ENCODE measurements around the gene ERBB4.

The ERBB4 gene

GRCh38 chr2:211367711-211368110, 1170.9 kb downstream of the ERBB4 start:
- no peak for DNase-seq

- no peak for DNase-seq
Observed at GRCh38 chr2:211367293-211367692, 1171.3 kb downstream of the ERBB4 start.

GRCh38 chr2:211364911-211365310, 1173.7 kb downstream of the ERBB4 start:
- DNase-seq, result no peak

- no peak for DNase-seq
Observed at GRCh38 chr2:211361383-211361782, 1177.2 kb downstream of the ERBB4 start.

GRCh38 chr2:211359347-211359746, 1179.3 kb downstream of the ERBB4 start:
- DNase-seq, result no peak

- no peak for DNase-seq
Observed at GRCh38 chr2:211358504-211358903, 1180.1 kb downstream of the ERBB4 start.

GRCh38 chr2:211354481-211354880, 1184.1 kb downstream of the ERBB4 start:
- no peak for DNase-seq

GRCh38 chr2:211351987-211352386, 1186.6 kb downstream of the ERBB4 start:
- DNase-seq, result peak; percentile 41 to 69

- DNase-seq, result no peak
Observed at GRCh38 chr2:211349031-211349430, 1189.6 kb downstream of the ERBB4 start.

GRCh38 chr2:211347328-211347727, 1191.3 kb downstream of the ERBB4 start:
- no peak for DNase-seq

GRCh38 chr2:211344289-211344688, 1194.3 kb downstream of the ERBB4 start:
- no peak for DNase-seq

- no peak for DNase-seq
Observed at GRCh38 chr2:211333377-211333776, 1205.2 kb downstream of the ERBB4 start.

GRCh38 chr2:211331736-211332135, 1206.9 kb downstream of the ERBB4 start:
- DNase-seq, result no peak

- DNase-seq, result no peak
Observed at GRCh38 chr2:211329882-211330281, 1208.7 kb downstream of the ERBB4 start.

GRCh38 chr2:211329421-211329820, 1209.2 kb downstream of the ERBB4 start:
- no peak for DNase-seq

- DNase-seq, result no peak
Observed at GRCh38 chr2:211328126-211328525, 1210.5 kb downstream of the ERBB4 start.
